ENCODE measurements around the gene TNFRSF1B.

Gene TNFRSF1B

DNA sequence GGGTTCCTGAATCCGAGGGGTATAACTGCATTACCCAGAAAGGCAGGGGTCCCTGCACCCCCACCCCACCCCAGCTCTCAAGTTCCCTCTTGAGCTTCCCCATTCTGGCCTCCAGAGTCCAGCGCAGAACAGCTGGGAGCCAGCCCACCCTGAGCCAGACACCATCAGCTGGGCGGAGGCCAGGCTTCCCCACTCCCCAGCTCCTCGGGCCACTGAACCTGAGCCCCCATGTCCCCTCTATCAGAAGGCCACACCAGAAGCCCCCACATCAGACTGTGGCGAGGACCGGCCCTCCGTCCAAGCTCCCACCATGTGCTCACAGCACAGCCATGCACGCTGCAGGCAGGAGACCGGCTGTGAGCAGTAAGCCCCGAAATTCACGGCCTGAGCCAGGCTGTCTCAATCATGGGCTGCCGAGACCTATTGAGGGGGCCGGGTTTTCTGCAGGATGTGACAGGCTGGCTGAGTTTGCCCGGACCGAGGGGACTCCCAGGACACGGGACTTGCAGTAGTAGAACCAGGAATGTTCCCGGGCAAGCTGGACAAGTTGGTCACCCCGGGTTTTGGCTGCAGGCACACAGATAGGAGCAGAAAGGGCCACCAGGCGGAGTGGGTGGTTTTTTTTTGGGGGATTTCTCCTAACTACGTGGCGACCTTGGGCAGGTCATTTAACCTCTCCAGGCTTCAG, 25.5 kb upstream of the TNFRSF1B start:
- no peak overlapping the region for H3K27ac ChIP-seq
- POLR2A ChIA-PET (ENCODE audit: low non-redundant PET): no interaction called here
- TF ChIP-seq CTCF (conservative IDR thresholded peaks at IDR 0.05; ENCODE audit: low read depth): no peak
- DNase-seq (ENCODE audit: low spot score): no peak
- CTCF ChIA-PET: interaction anchor here (0.6 to 0.7 kb wide), 2 partner anchors 16 to 78 kb away, joined by 3 read pairs; no protein-coding TSS in a partner anchor

DNA sequence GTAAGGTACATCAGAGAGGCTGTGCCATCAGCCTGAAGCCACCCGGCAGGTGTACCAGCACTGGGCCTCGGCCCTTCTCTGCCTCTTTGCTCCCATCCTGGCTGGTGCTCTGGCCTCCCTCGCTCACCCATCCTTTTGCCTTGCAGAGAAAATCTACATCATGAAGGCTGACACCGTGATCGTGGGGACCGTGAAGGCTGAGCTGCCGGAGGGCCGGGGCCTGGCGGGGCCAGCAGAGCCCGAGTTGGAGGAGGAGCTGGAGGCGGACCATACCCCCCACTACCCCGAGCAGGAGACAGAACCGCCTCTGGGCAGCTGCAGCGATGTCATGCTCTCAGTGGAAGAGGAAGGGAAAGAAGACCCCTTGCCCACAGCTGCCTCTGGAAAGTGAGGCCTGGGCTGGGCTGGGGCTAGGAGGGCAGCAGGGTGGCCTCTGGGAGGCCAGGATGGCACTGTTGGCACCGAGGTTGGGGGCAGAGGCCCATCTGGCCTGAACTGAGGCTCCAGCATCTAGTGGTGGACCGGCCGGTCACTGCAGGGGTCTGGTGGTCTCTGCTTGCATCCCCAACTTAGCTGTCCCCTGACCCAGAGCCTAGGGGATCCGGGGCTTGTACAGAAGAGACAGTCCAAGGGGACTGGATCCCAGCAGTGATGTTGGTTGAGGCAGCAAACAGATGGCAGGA, 24.5 kb upstream of the TNFRSF1B start:
- CTCF ChIA-PET: interaction anchor here (0.7 kb wide), 1 partner anchor 15 kb away, joined by 3 read pairs; no protein-coding TSS in a partner anchor
- peak overlapping the region; percentile 95 for H3K27ac ChIP-seq
- POLR2A ChIA-PET (ENCODE audit: low non-redundant PET): no interaction called here

DNA sequence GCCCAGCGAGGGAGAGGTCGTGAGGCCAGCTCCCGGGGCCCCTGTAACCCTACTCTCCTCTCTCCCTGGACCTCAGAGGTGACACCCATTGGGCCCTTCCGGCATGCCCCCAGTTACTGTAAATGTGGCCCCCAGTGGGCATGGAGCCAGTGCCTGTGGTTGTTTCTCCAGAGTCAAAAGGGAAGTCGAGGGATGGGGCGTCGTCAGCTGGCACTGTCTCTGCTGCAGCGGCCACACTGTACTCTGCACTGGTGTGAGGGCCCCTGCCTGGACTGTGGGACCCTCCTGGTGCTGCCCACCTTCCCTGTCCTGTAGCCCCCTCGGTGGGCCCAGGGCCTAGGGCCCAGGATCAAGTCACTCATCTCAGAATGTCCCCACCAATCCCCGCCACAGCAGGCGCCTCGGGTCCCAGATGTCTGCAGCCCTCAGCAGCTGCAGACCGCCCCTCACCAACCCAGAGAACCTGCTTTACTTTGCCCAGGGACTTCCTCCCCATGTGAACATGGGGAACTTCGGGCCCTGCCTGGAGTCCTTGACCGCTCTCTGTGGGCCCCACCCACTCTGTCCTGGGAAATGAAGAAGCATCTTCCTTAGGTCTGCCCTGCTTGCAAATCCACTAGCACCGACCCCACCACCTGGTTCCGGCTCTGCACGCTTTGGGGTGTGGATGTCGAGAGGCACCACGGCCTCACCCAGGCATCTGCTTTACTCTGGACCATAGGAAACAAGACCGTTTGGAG, 23.7 kb upstream of the TNFRSF1B start:
- peak overlapping the region; percentile 95 for H3K27ac ChIP-seq
- CTCF ChIA-PET: interaction anchor here (1.0 kb wide), 1 partner anchor 18 kb away, joined by 6 read pairs; no protein-coding TSS in a partner anchor
- DNase-seq (ENCODE audit: low spot score): no peak

More for the DNA sequence above, 24.5 kb upstream of the TNFRSF1B start:
- no peak for TF ChIP-seq CTCF (conservative IDR thresholded peaks at IDR 0.05; ENCODE audit: low read depth)
- DNase-seq (ENCODE audit: low spot score): no peak

DNA sequence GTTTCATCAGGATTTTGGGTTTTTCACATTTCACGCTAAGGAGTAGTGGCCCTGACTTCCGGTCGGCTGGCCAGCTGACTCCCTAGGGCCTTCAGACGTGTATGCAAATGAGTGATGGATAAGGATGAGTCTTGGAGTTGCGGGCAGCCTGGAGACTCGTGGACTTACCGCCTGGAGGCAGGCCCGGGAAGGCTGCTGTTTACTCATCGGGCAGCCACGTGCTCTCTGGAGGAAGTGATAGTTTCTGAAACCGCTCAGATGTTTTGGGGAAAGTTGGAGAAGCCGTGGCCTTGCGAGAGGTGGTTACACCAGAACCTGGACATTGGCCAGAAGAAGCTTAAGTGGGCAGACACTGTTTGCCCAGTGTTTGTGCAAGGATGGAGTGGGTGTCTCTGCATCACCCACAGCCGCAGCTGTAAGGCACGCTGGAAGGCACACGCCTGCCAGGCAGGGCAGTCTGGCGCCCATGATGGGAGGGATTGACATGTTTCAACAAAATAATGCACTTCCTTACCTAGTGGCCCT, 23.1 kb upstream of the TNFRSF1B start:
- DNase-seq (ENCODE audit: low spot score): peak; percentile 92

More for the DNA sequence above, 23.7 kb upstream of the TNFRSF1B start:
- no peak for TF ChIP-seq CTCF (conservative IDR thresholded peaks at IDR 0.05; ENCODE audit: low read depth)
- POLR2A ChIA-PET (ENCODE audit: low non-redundant PET): no interaction called here

DNA sequence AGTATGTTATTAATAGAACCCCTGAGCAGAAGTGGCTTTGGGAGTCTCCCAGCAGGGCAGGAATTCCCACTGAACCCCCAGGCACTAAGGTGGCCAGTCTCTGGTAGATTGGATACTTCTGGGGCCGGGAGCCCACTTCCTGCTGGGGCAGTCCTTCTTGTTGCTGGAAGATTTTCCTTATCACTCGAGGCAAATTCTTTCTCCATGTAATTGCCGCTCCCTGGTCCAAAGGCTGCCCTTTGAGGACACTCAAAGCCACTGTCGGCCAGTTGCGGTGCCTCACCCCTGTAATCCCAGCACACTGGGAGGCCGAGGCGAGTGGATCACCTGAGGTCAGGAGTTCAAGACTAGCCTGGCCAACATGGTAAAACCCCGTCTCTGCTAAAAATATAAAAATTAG, 22.6 kb upstream of the TNFRSF1B start:
- POLR2A ChIA-PET (ENCODE audit: low non-redundant PET): no interaction called here
- TF ChIP-seq CTCF (conservative IDR thresholded peaks at IDR 0.05; ENCODE audit: low read depth): no peak
- no peak for DNase-seq (ENCODE audit: low spot score)
- H3K27ac ChIP-seq: peak overlapping the region; percentile 95
- CTCF ChIA-PET: interaction anchor here (1.0 kb wide), 1 partner anchor 19 kb away, joined by 6 read pairs; no protein-coding TSS in a partner anchor

More for the DNA sequence above, 23.1 kb upstream of the TNFRSF1B start:
- ChIA-PET POLR2A (ENCODE audit: low non-redundant PET) (no interaction called here), CTCF (interaction anchor here (1.0 kb wide), 1 partner anchor 19 kb away, joined by 6 read pairs; no protein-coding TSS in a partner anchor)
- H3K27ac ChIP-seq: peak overlapping the region; percentile 95
- TF ChIP-seq CTCF (conservative IDR thresholded peaks at IDR 0.05; ENCODE audit: low read depth): no peak

DNA sequence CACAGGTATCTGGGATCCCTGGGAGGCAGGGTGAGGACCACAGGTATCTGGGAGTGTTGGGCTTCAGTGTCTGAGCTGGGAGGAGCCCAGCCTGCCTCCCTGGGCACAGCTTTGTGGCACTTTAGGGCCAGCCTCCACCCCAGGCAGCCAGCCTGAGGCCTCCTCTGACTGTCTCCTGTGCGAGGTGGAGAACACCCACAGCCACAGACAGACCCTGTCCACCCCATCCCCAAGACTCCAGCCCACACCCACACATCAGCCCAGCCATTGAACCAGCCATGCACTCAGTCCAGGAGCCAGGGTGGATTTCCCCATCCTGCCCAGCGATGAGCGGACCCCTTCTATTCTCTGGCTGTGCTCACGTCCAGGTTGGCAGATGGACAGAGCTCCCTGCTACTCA, 21.8 kb upstream of the TNFRSF1B start:
- ChIA-PET CTCF (no interaction called here), POLR2A (ENCODE audit: low non-redundant PET) (no interaction called here)
- H3K27ac ChIP-seq: peak overlapping the region; percentile 95
- TF ChIP-seq CTCF (conservative IDR thresholded peaks at IDR 0.05; ENCODE audit: low read depth): no peak
- no peak for DNase-seq (ENCODE audit: low spot score)
